Endothelial cell (in vitro differentiated cells): ENCODE measurements around the gene SYT6. TPM values are rescaled to one million over a fixed set of nuclear protein-coding genes. Genes with fewer than 3 reads are reported as not detected.
"Not testable (repeated sequence)": the region's sequence is repeated elsewhere in the genome, so short reads cannot be mapped to it uniquely, and the experiment has no call there.

Experiments used
- DNase-seq: peaks from one replicate; pipeline ENCODE4 v3.0.0; 2021; ENCODE audit warnings: low spot score
- H3K27ac Mint-ChIP-seq: one replicate; pipeline ENCODE4 v1.8.0; 2021; ENCODE audit warnings: mixed read lengths, inconsistent platforms; ENCODE audit not compliant: unreplicated experiment
- H3K27me3 Mint-ChIP-seq: one replicate; pipeline ENCODE4 v1.8.0; 2021; ENCODE audit warnings: mild to moderate bottlenecking, moderate library complexity, mixed read lengths, inconsistent platforms; ENCODE audit not compliant: unreplicated experiment
- H3K36me3 Mint-ChIP-seq: one replicate; pipeline ENCODE4 v1.8.0; 2021; ENCODE audit warnings: mild to moderate bottlenecking, low read depth, mixed read lengths, inconsistent platforms; ENCODE audit not compliant: unreplicated experiment
- H3K4me1 Mint-ChIP-seq: one replicate; pipeline ENCODE4 v1.8.0; 2021; ENCODE audit warnings: mild to moderate bottlenecking, mixed read lengths, inconsistent platforms; ENCODE audit not compliant: unreplicated experiment
- H3K4me3 Mint-ChIP-seq: one replicate; pipeline ENCODE4 v1.8.0; 2021; ENCODE audit warnings: mild to moderate bottlenecking, mixed read lengths, inconsistent platforms; ENCODE audit not compliant: unreplicated experiment
- H3K9me3 Mint-ChIP-seq: one replicate; pipeline ENCODE4 v1.8.0; 2021; ENCODE audit warnings: mixed read lengths, inconsistent platforms; ENCODE audit not compliant: unreplicated experiment
- total RNA-seq: library from RNA; stranded (reverse); fragmentation: NEBNext Ultra II Directional; extraction: Animal tissue kit (Norgen Biotek cat#: 25700); gene quantifications from one replicate; pipeline ENCODE4 v1.2.1, GENCODE V29; 2021; ENCODE audit not compliant: unreplicated experiment
- TF ChIP-seq, protein P1 (sequence below): fragments of 200-600 bp; sonication (generic); IDR thresholded peaks from one replicate; pipeline ENCODE4 v1.5.0; 2021; ENCODE audit warnings: antibody characterized with exemption; ENCODE audit not compliant: unreplicated experiment

The SYT6 gene
- total RNA-seq, 1 donor from 2014 or later, result 2.1 TPM

GRCh38 chr1:114075546-114076242 lies 78.0 kb downstream of the SYT6 start:
- DNase-seq, result no peak
- Mint-ChIP-seq H3K27me3 (peaks cover 4% of the 10 kb centered on the region), H3K27ac (no peak overlapping the region), H3K4me3 (no peak overlapping the region), H3K36me3 (no peaks in the 10 kb centered on the region), H3K4me1 (peaks cover 11% of the 10 kb centered on the region), H3K9me3 (peaks cover 5% of the 10 kb centered on the region)
- TF ChIP-seq, protein P1, sequence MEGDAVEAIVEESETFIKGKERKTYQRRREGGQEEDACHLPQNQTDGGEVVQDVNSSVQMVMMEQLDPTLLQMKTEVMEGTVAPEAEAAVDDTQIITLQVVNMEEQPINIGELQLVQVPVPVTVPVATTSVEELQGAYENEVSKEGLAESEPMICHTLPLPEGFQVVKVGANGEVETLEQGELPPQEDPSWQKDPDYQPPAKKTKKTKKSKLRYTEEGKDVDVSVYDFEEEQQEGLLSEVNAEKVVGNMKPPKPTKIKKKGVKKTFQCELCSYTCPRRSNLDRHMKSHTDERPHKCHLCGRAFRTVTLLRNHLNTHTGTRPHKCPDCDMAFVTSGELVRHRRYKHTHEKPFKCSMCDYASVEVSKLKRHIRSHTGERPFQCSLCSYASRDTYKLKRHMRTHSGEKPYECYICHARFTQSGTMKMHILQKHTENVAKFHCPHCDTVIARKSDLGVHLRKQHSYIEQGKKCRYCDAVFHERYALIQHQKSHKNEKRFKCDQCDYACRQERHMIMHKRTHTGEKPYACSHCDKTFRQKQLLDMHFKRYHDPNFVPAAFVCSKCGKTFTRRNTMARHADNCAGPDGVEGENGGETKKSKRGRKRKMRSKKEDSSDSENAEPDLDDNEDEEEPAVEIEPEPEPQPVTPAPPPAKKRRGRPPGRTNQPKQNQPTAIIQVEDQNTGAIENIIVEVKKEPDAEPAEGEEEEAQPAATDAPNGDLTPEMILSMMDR, result no peak

GRCh38 chr1:114075105-114075504 lies 78.6 kb downstream of the SYT6 start:
- no peak for DNase-seq
- Mint-ChIP-seq H3K9me3 (peaks cover 5% of the 10 kb centered on the region), H3K27me3 (peaks cover 4% of the 10 kb centered on the region), H3K4me3 (no peak overlapping the region), H3K4me1 (peaks cover 7% of the 10 kb centered on the region), H3K27ac (no peak overlapping the region), H3K36me3 (peaks cover 2% of the 10 kb centered on the region)
- TF ChIP-seq, protein P1, result no peak

DNA sequence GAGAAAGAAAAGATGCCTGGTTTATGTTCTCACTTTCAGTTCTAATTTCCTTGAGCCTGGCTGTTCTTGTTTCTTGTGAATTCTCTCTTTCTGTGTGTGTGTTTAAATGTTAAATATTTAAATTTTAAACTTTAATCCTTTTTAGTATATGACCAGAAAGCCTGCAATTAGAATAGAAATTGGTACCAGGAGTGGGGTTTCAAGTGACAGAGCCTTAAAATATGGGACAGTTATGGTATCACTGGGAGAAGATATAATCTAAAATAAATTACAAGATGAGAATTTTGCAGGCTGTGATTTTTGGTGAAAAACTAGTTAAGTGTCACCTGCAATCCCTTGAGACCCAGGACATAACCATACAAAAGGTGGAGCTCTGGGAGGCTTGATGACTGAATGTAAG lies 81.4 kb downstream of the SYT6 start:
- Mint-ChIP-seq H3K9me3 (peaks cover 5% of the 10 kb centered on the region), H3K27me3 (peaks cover 4% of the 10 kb centered on the region), H3K27ac (no peak overlapping the region), H3K4me1 (peaks cover 3% of the 10 kb centered on the region), H3K36me3 (peaks cover 2% of the 10 kb centered on the region), H3K4me3 (no peak overlapping the region)
- TF ChIP-seq, protein P1, result no peak
- DNase-seq, result no peak

GRCh38 chr1:114069762-114070161 lies 83.9 kb downstream of the SYT6 start:
- not testable (repeated sequence) for H3K27ac Mint-ChIP-seq, H3K27me3 Mint-ChIP-seq, H3K9me3 Mint-ChIP-seq, H3K4me3 Mint-ChIP-seq, H3K4me1 Mint-ChIP-seq, DNase-seq, H3K36me3 Mint-ChIP-seq

- not testable (repeated sequence) for H3K4me3 Mint-ChIP-seq, H3K27me3 Mint-ChIP-seq, H3K36me3 Mint-ChIP-seq, DNase-seq, H3K9me3 Mint-ChIP-seq, H3K4me1 Mint-ChIP-seq, H3K27ac Mint-ChIP-seq
Observed at GRCh38 chr1:114068684-114069083, 85.0 kb downstream of the SYT6 start.

- H3K9me3 Mint-ChIP-seq, H3K4me3 Mint-ChIP-seq, H3K4me1 Mint-ChIP-seq, DNase-seq, H3K27ac Mint-ChIP-seq, H3K27me3 Mint-ChIP-seq, H3K36me3 Mint-ChIP-seq: not testable (repeated sequence)
Observed at GRCh38 chr1:114065671-114066070, 88.0 kb downstream of the SYT6 start.
